ENCODE results near the gene ZBBX. TPM values are rescaled to one million over a fixed set of nuclear protein-coding genes. Genes with fewer than 3 reads are reported as not detected.

ZBBX gene
- total RNA-seq, 2 donors from 2014 or later, result 3.0 TPM; not detected in 1

DNA sequence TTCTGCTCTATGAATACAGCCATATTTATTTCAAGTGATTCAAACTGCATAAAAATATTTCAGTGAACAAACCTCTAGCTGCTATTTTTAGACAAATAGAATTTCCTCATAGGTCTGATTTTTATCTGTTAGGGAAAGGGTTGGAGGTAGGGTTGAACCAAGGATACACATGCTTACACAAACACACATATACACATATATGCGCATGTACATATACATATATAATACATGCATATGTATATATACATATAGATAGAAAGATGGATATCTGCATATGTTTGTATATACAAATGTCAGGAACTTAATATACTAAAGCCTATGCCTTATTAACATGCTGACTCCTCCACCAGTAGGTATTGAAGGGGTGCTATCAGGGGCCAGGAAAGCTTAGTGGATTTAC lies 18.1 kb downstream of the ZBBX start:
- Histone ChIP-seq H3K27ac (no peak overlapping the region), H3K36me3 (no peaks in the 10 kb centered on the region), H3K4me1 (replicated peaks) (no peaks in the 10 kb centered on the region), H3K9me3 (no peaks in the 10 kb centered on the region), H3K4me3 (no peak overlapping the region), H3K27me3 (replicated peaks; ENCODE audit: insufficient read depth) (no peaks in the 10 kb centered on the region)
- no peak for TF ChIP-seq CTCF (IDR thresholded peaks at IDR 0.05)
- TF ChIP-seq POLR2AphosphoS5 (IDR thresholded peaks at IDR 0.05), result no peak
- no peak for TF ChIP-seq POLR2A (IDR thresholded peaks at IDR 0.05)
- intact Hi-C loops (cut with DNase I), result no loop called here
- 98% methylated on average over 1 of the region's 1 CpG for WGBS
- no peak for DNase-seq (ENCODE audit: low spot score)

GRCh38 chr3:167361306-167361705 lies 18.8 kb downstream of the ZBBX start:
- 81% methylated on average over 1 of the region's 1 CpG for WGBS
- intact Hi-C loops (cut with DNase I), result no loop called here
- Histone ChIP-seq H3K9me3 (no peaks in the 10 kb centered on the region), H3K4me1 (replicated peaks) (no peaks in the 10 kb centered on the region), H3K4me3 (no peak overlapping the region), H3K27ac (no peak overlapping the region), H3K27me3 (replicated peaks; ENCODE audit: insufficient read depth) (no peaks in the 10 kb centered on the region), H3K36me3 (no peaks in the 10 kb centered on the region)
- TF ChIP-seq POLR2AphosphoS5 (IDR thresholded peaks at IDR 0.05) (no peak), CTCF (IDR thresholded peaks at IDR 0.05) (no peak), POLR2A (IDR thresholded peaks at IDR 0.05) (no peak)
- DNase-seq (ENCODE audit: low spot score), result no peak

- TF ChIP-seq POLR2A (IDR thresholded peaks at IDR 0.05) (no peak), CTCF (IDR thresholded peaks at IDR 0.05) (no peak), POLR2AphosphoS5 (IDR thresholded peaks at IDR 0.05) (no peak)
- H3K4me3 ChIP-seq, result no peak overlapping the region
- DNase-seq (ENCODE audit: low spot score), result no peak
- no peaks in the 10 kb centered on the region for H3K27me3 ChIP-seq (replicated peaks; ENCODE audit: insufficient read depth)
- no peaks in the 10 kb centered on the region for H3K36me3 ChIP-seq
- no peaks in the 10 kb centered on the region for H3K4me1 ChIP-seq (replicated peaks)
- intact Hi-C loops (cut with DNase I), result no loop called here
- H3K9me3 ChIP-seq, result no peaks in the 10 kb centered on the region
- no peak overlapping the region for H3K27ac ChIP-seq
Observed at GRCh38 chr3:167355446-167355845, 24.7 kb downstream of the ZBBX start.

DNA sequence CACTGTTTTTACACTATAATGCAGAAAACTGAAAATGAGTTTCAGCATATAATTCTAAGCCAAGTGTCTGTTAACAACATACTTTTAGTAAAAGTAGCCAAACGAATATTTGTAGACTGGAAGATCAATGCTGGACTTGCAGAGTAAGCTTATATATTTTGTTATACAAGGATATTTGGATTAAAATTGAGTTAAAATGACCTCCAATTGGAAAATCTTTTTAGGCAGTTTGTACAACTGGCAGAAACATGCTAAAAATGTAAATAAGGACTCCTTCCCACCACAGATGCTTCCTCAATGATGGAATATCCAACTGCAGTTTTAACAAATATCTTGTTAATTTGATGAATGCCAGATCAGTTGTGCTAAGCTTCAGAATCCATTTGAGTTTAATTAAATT lies 25.3 kb downstream of the ZBBX start:
- no peaks in the 10 kb centered on the region for H3K36me3 ChIP-seq
- TF ChIP-seq POLR2AphosphoS5 (IDR thresholded peaks at IDR 0.05) (no peak), CTCF (IDR thresholded peaks at IDR 0.05) (no peak), POLR2A (IDR thresholded peaks at IDR 0.05) (no peak)
- H3K27ac ChIP-seq, result no peak overlapping the region
- DNase-seq (ENCODE audit: low spot score), result no peak
- WGBS, result 72% methylated on average over 1 of the region's 1 CpG
- no peaks in the 10 kb centered on the region for H3K27me3 ChIP-seq (replicated peaks; ENCODE audit: insufficient read depth)
- H3K4me3 ChIP-seq, result no peak overlapping the region
- no peaks in the 10 kb centered on the region for H3K4me1 ChIP-seq (replicated peaks)
- intact Hi-C loops (cut with DNase I), result no loop called here
- H3K9me3 ChIP-seq, result no peaks in the 10 kb centered on the region

DNA sequence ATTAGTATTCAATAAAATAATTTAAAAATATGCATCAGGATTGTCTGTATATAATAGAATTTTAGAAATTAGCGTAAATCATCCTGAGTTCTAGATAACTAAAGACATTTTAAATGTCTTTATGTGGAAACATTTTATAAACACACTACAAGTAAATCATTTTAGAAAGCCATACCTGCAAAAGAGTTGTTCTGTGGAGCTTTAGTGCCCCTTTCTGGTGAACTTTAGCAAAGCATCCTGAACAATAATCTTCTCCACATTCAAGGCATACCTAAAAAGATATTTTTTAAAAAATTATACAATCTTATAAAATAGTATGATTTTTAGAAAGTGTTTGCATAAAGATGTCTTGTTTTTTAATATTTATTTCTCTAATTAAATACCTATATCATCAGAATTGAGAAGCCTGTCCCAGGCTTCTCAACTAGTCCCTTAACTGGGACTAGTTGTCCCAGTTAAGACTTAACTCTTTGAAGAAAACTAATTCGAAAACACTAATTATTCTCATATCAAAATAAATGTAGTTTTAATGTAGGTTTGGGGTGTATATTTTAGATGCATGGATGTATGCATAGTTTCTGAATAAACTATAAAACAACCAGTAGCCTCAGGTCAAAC lies 29.7 kb downstream of the ZBBX start:
- no peak for DNase-seq (ENCODE audit: low spot score)
- WGBS, result 32% methylated on average over 2 of the region's 2 CpGs
- no peak overlapping the region for H3K4me3 ChIP-seq
- intact Hi-C loops (cut with DNase I), result no loop called here
- no peaks in the 10 kb centered on the region for H3K9me3 ChIP-seq
- no peaks in the 10 kb centered on the region for H3K36me3 ChIP-seq
- TF ChIP-seq POLR2A (IDR thresholded peaks at IDR 0.05) (no peak), POLR2AphosphoS5 (IDR thresholded peaks at IDR 0.05) (no peak), CTCF (IDR thresholded peaks at IDR 0.05) (peak in 2 of 4 experiments; percentile 41 to 47)
- no peaks in the 10 kb centered on the region for H3K4me1 ChIP-seq (replicated peaks)
- no peak overlapping the region for H3K27ac ChIP-seq
- no peaks in the 10 kb centered on the region for H3K27me3 ChIP-seq (replicated peaks; ENCODE audit: insufficient read depth)
